ENCODE measurements around the gene IFNG.

- TF ChIP-seq RAD51 (IDR thresholded peaks at IDR 0.05) (no peak), BMI1 (IDR thresholded peaks at IDR 0.05; ENCODE audit: borderline replicate concordance) (no peak), MLLT1 (IDR thresholded peaks at IDR 0.05) (no peak)
Observed at GRCh38 chr12:68199127-68199526, 39.6 kb upstream of the IFNG start.
